Panc1 (cell line): ENCODE results near the gene FAM72A.

ENCODE experiments used
- CTCF ChIP-seq: fragments of 450-650 bp; IDR thresholded peaks from 2 replicates; pipeline ENCODE4 v1.5.1; 2017; ENCODE audit warnings: mild to moderate bottlenecking
- POLR2AphosphoS5 ChIP-seq: IDR thresholded peaks from 2 replicates; pipeline ENCODE4 v1.6.1; 2012; ENCODE audit warnings: mild to moderate bottlenecking, low read depth, low read length, moderate library complexity
- SIN3A ChIP-seq: IDR thresholded peaks from 2 replicates; pipeline ENCODE4 v1.6.1; 2012; ENCODE audit warnings: low read depth, mild to moderate bottlenecking, low read length, moderate library complexity, borderline replicate concordance; ENCODE audit not compliant: insufficient read depth
- TCF7L2 ChIP-seq: IDR thresholded peaks from 2 replicates; pipeline ENCODE4 v1.6.1; 2011; ENCODE audit warnings: mild to moderate bottlenecking, low read depth, low read length, inconsistent platforms
- TF ChIP-seq, protein P1 (sequence below), 2 experiments: IDR thresholded peaks; 2 replicates each; pipeline ENCODE4 v1.6.1; 2011 to 2012; ENCODE audit warnings: low read depth in 2 of 2, control low read depth in 1 of 2, low read length in 1 of 2, mild to moderate bottlenecking in 1 of 2, moderate library complexity in 1 of 2; ENCODE audit not compliant: insufficient read depth in 1 of 2

- TF ChIP-seq POLR2AphosphoS5 (no peak), CTCF (no peak), TCF7L2 (no peak), SIN3A (no peak)
- TF ChIP-seq, protein P1, sequence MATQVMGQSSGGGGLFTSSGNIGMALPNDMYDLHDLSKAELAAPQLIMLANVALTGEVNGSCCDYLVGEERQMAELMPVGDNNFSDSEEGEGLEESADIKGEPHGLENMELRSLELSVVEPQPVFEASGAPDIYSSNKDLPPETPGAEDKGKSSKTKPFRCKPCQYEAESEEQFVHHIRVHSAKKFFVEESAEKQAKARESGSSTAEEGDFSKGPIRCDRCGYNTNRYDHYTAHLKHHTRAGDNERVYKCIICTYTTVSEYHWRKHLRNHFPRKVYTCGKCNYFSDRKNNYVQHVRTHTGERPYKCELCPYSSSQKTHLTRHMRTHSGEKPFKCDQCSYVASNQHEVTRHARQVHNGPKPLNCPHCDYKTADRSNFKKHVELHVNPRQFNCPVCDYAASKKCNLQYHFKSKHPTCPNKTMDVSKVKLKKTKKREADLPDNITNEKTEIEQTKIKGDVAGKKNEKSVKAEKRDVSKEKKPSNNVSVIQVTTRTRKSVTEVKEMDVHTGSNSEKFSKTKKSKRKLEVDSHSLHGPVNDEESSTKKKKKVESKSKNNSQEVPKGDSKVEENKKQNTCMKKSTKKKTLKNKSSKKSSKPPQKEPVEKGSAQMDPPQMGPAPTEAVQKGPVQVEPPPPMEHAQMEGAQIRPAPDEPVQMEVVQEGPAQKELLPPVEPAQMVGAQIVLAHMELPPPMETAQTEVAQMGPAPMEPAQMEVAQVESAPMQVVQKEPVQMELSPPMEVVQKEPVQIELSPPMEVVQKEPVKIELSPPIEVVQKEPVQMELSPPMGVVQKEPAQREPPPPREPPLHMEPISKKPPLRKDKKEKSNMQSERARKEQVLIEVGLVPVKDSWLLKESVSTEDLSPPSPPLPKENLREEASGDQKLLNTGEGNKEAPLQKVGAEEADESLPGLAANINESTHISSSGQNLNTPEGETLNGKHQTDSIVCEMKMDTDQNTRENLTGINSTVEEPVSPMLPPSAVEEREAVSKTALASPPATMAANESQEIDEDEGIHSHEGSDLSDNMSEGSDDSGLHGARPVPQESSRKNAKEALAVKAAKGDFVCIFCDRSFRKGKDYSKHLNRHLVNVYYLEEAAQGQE (IDR thresholded peaks at IDR 0.05; ENCODE audit: insufficient read depth in 1 of 2, low read depth in 2 of 2, low read length in 1 of 2) = no peak
These were observed 66.4 kb downstream of the FAM72A start for GRCh38 chr1:206136241-206136640.
